ENCODE results near the gene PCDHGB3. TPM values are rescaled to one million over a fixed set of nuclear protein-coding genes. Genes with fewer than 3 reads are reported as not detected.

The PCDHGB3 gene
- polyA plus RNA-seq, 4 donors = 0.31 to 0.43 TPM; not detected in 2

- Histone ChIP-seq H3K4me3 (ENCODE audit: low read depth in 1 of 3, low read length in 3 of 3) (no peak within 1 kb of the TSS), H3K27ac (ENCODE audit: low read depth in 1 of 3, low read length in 2 of 3) (no peak within 1 kb of the TSS), H3K4me1 (ENCODE audit: control insufficient read depth in 3 of 3, insufficient read depth in 2 of 3, low read depth in 1 of 3, low read length in 2 of 3) (no peaks in the 10 kb centered on the region), H3K36me3 (ENCODE audit: control insufficient read depth in 3 of 3, insufficient read depth in 2 of 3, low read depth in 1 of 3, low read length in 3 of 3) (no peaks in the 10 kb centered on the region), H3K9me3 (ENCODE audit: control insufficient read depth in 2 of 2, insufficient read depth in 1 of 2, low read depth in 1 of 2, low read length in 1 of 2) (peaks cover 2 to 58% of the 10 kb centered on the region in 2 donors), H3K27me3 (ENCODE audit: control insufficient read depth in 3 of 3, insufficient read depth in 3 of 3, low read length in 3 of 3) (peaks cover 2 to 20% (median 10%) of the 10 kb centered on the region in 3 donors)
- 21 to 49% (median 38%) methylated on average over 29 of the region's 29 CpGs for WGBS, 3 donors
- DNase-seq = no peak
- no peak for FAIRE-seq
These were observed 15.1 kb upstream of the PCDHGB3 start, which contains the start of gene PCDHGA4 for GRCh38 chr5:141354900-141355469. TSS of gene PCDHGA4 (plus strand) at chr5:141355021. CDS start at chr5:141355108, 87 bp downstream.

GRCh38 chr5:141355641-141356040 lies 14.4 kb upstream of the PCDHGB3 start:
- H3K36me3 ChIP-seq (ENCODE audit: control insufficient read depth in 3 of 3, insufficient read depth in 2 of 3, low read depth in 1 of 3, low read length in 3 of 3) = no peaks in the 10 kb centered on the region
- H3K9me3 ChIP-seq (ENCODE audit: control insufficient read depth in 2 of 2, insufficient read depth in 1 of 2, low read depth in 1 of 2, low read length in 1 of 2) = peaks cover 2 to 58% of the 10 kb centered on the region in 2 donors
- no peak overlapping the region for H3K27ac ChIP-seq (ENCODE audit: low read depth in 1 of 3, low read length in 2 of 3)
- no peak overlapping the region for H3K4me3 ChIP-seq (ENCODE audit: low read depth in 1 of 3, low read length in 3 of 3)
- WGBS, 3 donors = 55 to 73% (median 69%) methylated on average over 24 of the region's 24 CpGs
- H3K27me3 ChIP-seq (ENCODE audit: control insufficient read depth in 3 of 3, insufficient read depth in 3 of 3, low read length in 3 of 3) = peaks cover 2 to 22% (median 15%) of the 10 kb centered on the region in 3 donors
- FAIRE-seq (no peak), DNase-seq (no peak)
- no peaks in the 10 kb centered on the region for H3K4me1 ChIP-seq (ENCODE audit: control insufficient read depth in 3 of 3, insufficient read depth in 2 of 3, low read depth in 1 of 3, low read length in 2 of 3)

DNA sequence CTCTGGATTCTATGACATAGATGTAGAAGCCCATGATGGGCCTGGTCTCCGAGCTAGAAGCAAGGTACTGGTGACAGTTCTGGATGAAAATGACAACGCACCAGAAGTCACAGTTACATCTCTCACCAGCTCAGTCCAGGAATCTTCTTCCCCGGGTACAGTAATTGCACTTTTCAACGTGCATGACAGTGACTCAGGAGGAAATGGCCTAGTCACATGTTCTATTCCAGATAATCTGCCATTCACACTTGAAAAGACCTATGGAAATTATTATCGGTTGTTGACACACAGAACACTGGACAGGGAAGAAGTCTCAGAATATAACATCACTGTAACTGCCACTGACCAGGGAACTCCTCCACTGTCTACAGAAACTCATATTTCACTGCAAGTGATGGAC lies 13.9 kb upstream of the PCDHGB3 start:
- no peak for DNase-seq
- no peaks in the 10 kb centered on the region for H3K36me3 ChIP-seq (ENCODE audit: control insufficient read depth in 3 of 3, insufficient read depth in 2 of 3, low read depth in 1 of 3, low read length in 3 of 3)
- no peak for FAIRE-seq
- WGBS, 3 donors = 67 to 73% (median 73%) methylated on average over 5 of the region's 5 CpGs
- H3K4me1 ChIP-seq (ENCODE audit: control insufficient read depth in 3 of 3, insufficient read depth in 2 of 3, low read depth in 1 of 3, low read length in 2 of 3) = no peaks in the 10 kb centered on the region
- H3K4me3 ChIP-seq (ENCODE audit: low read depth in 1 of 3, low read length in 3 of 3) = no peak overlapping the region
- H3K27me3 ChIP-seq (ENCODE audit: control insufficient read depth in 3 of 3, insufficient read depth in 3 of 3, low read length in 3 of 3) = peaks cover 2 to 19% (median 16%) of the 10 kb centered on the region in 3 donors
- no peak overlapping the region for H3K27ac ChIP-seq (ENCODE audit: low read depth in 1 of 3, low read length in 2 of 3)
- H3K9me3 ChIP-seq (ENCODE audit: control insufficient read depth in 2 of 2, insufficient read depth in 1 of 2, low read depth in 1 of 2, low read length in 1 of 2) = peaks cover 2 to 59% of the 10 kb centered on the region in 2 donors

- Histone ChIP-seq H3K36me3 (ENCODE audit: control insufficient read depth in 3 of 3, insufficient read depth in 2 of 3, low read depth in 1 of 3, low read length in 3 of 3) (no peaks in the 10 kb centered on the region), H3K9me3 (ENCODE audit: control insufficient read depth in 2 of 2, insufficient read depth in 1 of 2, low read depth in 1 of 2, low read length in 1 of 2) (peaks cover 0 to 59% of the 10 kb centered on the region in 2 donors), H3K4me1 (ENCODE audit: control insufficient read depth in 3 of 3, insufficient read depth in 2 of 3, low read depth in 1 of 3, low read length in 2 of 3) (no peaks in the 10 kb centered on the region), H3K27me3 (ENCODE audit: control insufficient read depth in 3 of 3, insufficient read depth in 3 of 3, low read length in 3 of 3) (peaks cover 2 to 21% (median 18%) of the 10 kb centered on the region in 3 donors), H3K27ac (ENCODE audit: low read depth in 1 of 3, low read length in 2 of 3) (no peak overlapping the region), H3K4me3 (ENCODE audit: low read depth in 1 of 3, low read length in 3 of 3) (no peak overlapping the region)
- DNase-seq = no peak
- 54 to 62% (median 54%) methylated on average over 19 of the region's 19 CpGs for WGBS, 3 donors
- FAIRE-seq = no peak
These were observed 13.1 kb upstream of the PCDHGB3 start for GRCh38 chr5:141356950-141357349.

DNA sequence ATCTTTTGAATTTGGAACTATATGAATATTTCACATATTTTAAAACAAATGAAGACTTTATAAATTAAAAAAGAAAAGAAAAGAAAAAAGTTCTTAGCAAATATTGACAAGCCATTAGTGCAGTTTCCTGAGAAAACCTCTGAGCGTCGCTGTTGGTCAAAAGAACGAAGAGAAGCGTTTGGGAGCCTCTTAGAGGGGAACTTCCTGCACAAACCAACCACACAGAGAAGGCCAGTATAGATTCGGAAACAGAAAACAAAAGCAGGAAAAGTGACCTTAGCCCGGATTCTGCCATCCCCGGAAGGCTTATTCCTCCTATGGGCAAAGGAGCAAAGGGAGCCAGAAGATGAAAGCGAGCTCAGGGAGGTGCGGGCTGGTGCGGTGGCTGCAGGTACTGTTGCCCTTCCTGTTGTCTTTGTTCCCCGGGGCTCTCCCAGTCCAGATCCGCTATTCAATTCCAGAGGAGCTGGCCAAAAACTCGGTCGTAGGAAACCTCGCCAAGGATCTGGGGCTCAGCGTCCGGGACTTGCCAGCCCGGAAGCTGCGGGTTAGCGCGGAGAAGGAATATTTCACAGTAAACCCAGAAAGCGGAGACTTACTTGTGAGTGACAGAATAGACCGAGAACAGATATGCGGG lies 10.1 kb upstream of the PCDHGB3 start, which contains the start of gene PCDHGB2:
PCDHGB2 (plus strand) TSS at position 205 of the 637 bp plus-strand sequence; CDS start at position 347, 142 bp downstream.
- Histone ChIP-seq H3K4me1 (ENCODE audit: control insufficient read depth in 3 of 3, insufficient read depth in 2 of 3, low read depth in 1 of 3, low read length in 2 of 3) (no peaks in the 10 kb centered on the region), H3K4me3 (ENCODE audit: low read depth in 1 of 3, low read length in 3 of 3) (no peak within 1 kb of the TSS), H3K27me3 (ENCODE audit: control insufficient read depth in 3 of 3, insufficient read depth in 3 of 3, low read length in 3 of 3) (peaks cover 0 to 32% (median 21%) of the 10 kb centered on the region in 3 donors), H3K27ac (ENCODE audit: low read depth in 1 of 3, low read length in 2 of 3) (no peak within 1 kb of the TSS), H3K36me3 (ENCODE audit: control insufficient read depth in 3 of 3, insufficient read depth in 2 of 3, low read depth in 1 of 3, low read length in 3 of 3) (no peaks in the 10 kb centered on the region), H3K9me3 (ENCODE audit: control insufficient read depth in 2 of 2, insufficient read depth in 1 of 2, low read depth in 1 of 2, low read length in 1 of 2) (peaks cover 2 to 64% of the 10 kb centered on the region in 2 donors)
- DNase-seq = peak in 1 of 2 donors; percentile 20
- 21 to 33% (median 31%) methylated on average over 24 of the region's 24 CpGs for WGBS, 3 donors
- FAIRE-seq = no peak

DNA sequence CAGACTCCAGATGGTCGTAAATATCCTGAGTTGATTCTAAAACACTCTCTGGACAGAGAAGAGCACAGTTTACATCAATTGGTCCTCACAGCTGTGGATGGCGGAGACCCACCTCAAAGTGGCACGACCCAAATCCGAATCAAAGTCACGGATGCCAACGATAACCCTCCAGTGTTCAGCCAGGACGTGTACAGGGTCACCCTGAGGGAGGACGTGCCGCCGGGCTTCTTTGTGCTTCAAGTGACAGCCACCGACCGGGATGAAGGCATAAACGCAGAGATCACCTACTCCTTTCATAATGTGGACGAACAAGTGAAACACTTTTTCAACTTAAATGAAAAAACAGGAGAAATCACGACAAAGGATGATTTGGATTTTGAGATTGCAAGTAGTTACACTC lies 9.4 kb upstream of the PCDHGB3 start:
- H3K27ac ChIP-seq (ENCODE audit: low read depth in 1 of 3, low read length in 2 of 3) = no peak overlapping the region
- H3K9me3 ChIP-seq (ENCODE audit: control insufficient read depth in 2 of 2, insufficient read depth in 1 of 2, low read depth in 1 of 2, low read length in 1 of 2) = peaks cover 2 to 64% of the 10 kb centered on the region in 2 donors
- no peak for FAIRE-seq
- 40 to 53% (median 48%) methylated on average over 15 of the region's 15 CpGs for WGBS, 3 donors
- H3K4me3 ChIP-seq (ENCODE audit: low read depth in 1 of 3, low read length in 3 of 3) = no peak overlapping the region
- peaks cover 0 to 38% (median 25%) of the 10 kb centered on the region in 3 donors for H3K27me3 ChIP-seq (ENCODE audit: control insufficient read depth in 3 of 3, insufficient read depth in 3 of 3, low read length in 3 of 3)
- H3K4me1 ChIP-seq (ENCODE audit: control insufficient read depth in 3 of 3, insufficient read depth in 2 of 3, low read depth in 1 of 3, low read length in 2 of 3) = no peaks in the 10 kb centered on the region
- no peak for DNase-seq
- no peaks in the 10 kb centered on the region for H3K36me3 ChIP-seq (ENCODE audit: control insufficient read depth in 3 of 3, insufficient read depth in 2 of 3, low read depth in 1 of 3, low read length in 3 of 3)

DNA sequence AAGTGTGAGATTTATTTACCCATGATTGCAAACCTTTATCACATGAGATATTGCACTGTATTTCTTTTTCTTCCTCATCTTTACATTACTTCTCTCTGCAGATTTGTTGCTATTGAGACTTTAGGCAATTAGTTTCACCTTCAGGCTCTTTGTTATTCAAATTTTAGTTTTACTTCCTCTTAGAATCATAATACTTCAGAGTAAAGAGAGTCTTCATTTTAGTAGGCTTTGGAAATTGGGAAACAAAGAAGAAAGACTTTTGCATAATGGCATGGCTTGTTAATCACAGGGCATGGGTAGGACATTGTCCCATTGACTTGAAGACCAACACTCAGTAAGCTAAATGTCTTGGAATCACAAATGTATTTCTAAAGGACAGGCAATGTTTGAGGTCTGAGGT lies 7.3 kb upstream of the PCDHGB3 start:
- H3K9me3 ChIP-seq (ENCODE audit: control insufficient read depth in 2 of 2, insufficient read depth in 1 of 2, low read depth in 1 of 2, low read length in 1 of 2) = peaks cover 4 to 56% of the 10 kb centered on the region in 2 donors
- no peaks in the 10 kb centered on the region for H3K36me3 ChIP-seq (ENCODE audit: control insufficient read depth in 3 of 3, insufficient read depth in 2 of 3, low read depth in 1 of 3, low read length in 3 of 3)
- H3K4me1 ChIP-seq (ENCODE audit: control insufficient read depth in 3 of 3, insufficient read depth in 2 of 3, low read depth in 1 of 3, low read length in 2 of 3) = no peaks in the 10 kb centered on the region
- no peak overlapping the region for H3K27ac ChIP-seq (ENCODE audit: low read depth in 1 of 3, low read length in 2 of 3)
- DNase-seq = no peak
- FAIRE-seq = no peak
- peaks cover 0 to 46% (median 31%) of the 10 kb centered on the region in 3 donors for H3K27me3 ChIP-seq (ENCODE audit: control insufficient read depth in 3 of 3, insufficient read depth in 3 of 3, low read length in 3 of 3)
- H3K4me3 ChIP-seq (ENCODE audit: low read depth in 1 of 3, low read length in 3 of 3) = no peak overlapping the region

DNA sequence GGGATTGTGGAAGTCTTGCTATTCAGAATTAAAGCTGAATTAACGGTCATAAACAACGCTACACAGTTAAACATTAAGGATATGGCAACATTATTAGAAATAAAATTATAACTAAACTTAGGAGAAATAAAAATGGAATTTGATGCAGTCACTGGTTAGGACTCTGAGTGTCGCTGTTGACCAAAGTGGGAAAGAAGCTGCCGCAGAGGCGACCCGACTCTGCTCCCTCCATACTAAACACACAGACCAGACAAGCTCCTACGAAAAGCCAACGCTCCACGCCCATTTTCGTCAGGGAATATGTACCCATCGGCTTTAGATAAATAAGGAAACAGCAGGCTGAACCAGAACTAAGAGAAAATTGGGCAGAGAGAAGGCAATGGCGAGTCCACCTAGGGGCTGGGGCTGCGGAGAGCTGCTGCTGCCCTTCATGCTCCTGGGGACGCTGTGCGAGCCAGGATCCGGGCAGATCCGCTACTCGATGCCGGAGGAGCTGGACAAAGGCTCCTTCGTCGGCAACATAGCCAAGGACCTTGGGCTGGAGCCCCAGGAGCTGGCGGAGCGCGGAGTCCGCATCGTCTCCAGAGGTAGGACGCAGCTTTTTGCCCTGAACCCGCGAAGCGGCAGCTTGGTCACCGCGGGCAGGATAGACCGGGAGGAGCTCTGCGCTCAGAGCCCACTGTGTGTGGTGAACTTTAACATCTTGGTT lies 5.9 kb upstream of the PCDHGB3 start, which contains the start of gene PCDHGA5:
PCDHGA5 (plus strand) TSS at position 211 of the 709 bp plus-strand sequence; CDS start at position 380, 169 bp downstream.
- Histone ChIP-seq H3K27me3 (ENCODE audit: control insufficient read depth in 3 of 3, insufficient read depth in 3 of 3, low read length in 3 of 3) (peaks cover 0 to 46% (median 31%) of the 10 kb centered on the region in 3 donors), H3K4me1 (ENCODE audit: control insufficient read depth in 3 of 3, insufficient read depth in 2 of 3, low read depth in 1 of 3, low read length in 2 of 3) (no peaks in the 10 kb centered on the region), H3K4me3 (ENCODE audit: low read depth in 1 of 3, low read length in 3 of 3) (no peak within 1 kb of the TSS), H3K27ac (ENCODE audit: low read depth in 1 of 3, low read length in 2 of 3) (no peak within 1 kb of the TSS), H3K36me3 (ENCODE audit: control insufficient read depth in 3 of 3, insufficient read depth in 2 of 3, low read depth in 1 of 3, low read length in 3 of 3) (no peaks in the 10 kb centered on the region), H3K9me3 (ENCODE audit: control insufficient read depth in 2 of 2, insufficient read depth in 1 of 2, low read depth in 1 of 2, low read length in 1 of 2) (peaks cover 4 to 53% of the 10 kb centered on the region in 2 donors)
- whole genome bisulfite sequencing, 3 donors = 20 to 41% (median 34%) methylated on average over 34 of the region's 34 CpGs
- no peak for FAIRE-seq
- DNase-seq = no peak
